ENCODE measurements around the gene EML1.
"Not testable (repeated sequence)": the region's sequence is repeated elsewhere in the genome, so short reads cannot be mapped to it uniquely, and the experiment has no call there.

Gene EML1

GRCh38 chr14:99758121-99758821, 34.9 kb upstream of the EML1 start:
- Histone ChIP-seq H3K27me3 (ENCODE audit: insufficient read depth, low read length) (no peaks in the 10 kb centered on the region), H3K4me3 (ENCODE audit: low read length) (no peak overlapping the region), H3K9me3 (ENCODE audit: insufficient read depth, low read depth, low read length) (no peaks in the 10 kb centered on the region), H3K9ac (ENCODE audit: low read depth, low read length) (no peak overlapping the region), H3K4me1 (ENCODE audit: insufficient read depth, low read length) (peaks cover 20% of the 10 kb centered on the region), H3K27ac (ENCODE audit: low read depth, low read length) (no peak overlapping the region), H3K36me3 (ENCODE audit: insufficient read depth, low read length) (no peaks in the 10 kb centered on the region)
- WGBS = 40% methylated on average over 11 of the region's 11 CpGs

- no peak overlapping the region for H3K4me3 ChIP-seq (ENCODE audit: low read length)
- no peaks in the 10 kb centered on the region for H3K9me3 ChIP-seq (ENCODE audit: insufficient read depth, low read depth, low read length)
- no peaks in the 10 kb centered on the region for H3K27me3 ChIP-seq (ENCODE audit: insufficient read depth, low read length)
- no peak overlapping the region for H3K9ac ChIP-seq (ENCODE audit: low read depth, low read length)
- WGBS = 77% methylated on average over 7 of the region's 7 CpGs
- H3K36me3 ChIP-seq (ENCODE audit: insufficient read depth, low read length) = no peaks in the 10 kb centered on the region
- no peak overlapping the region for H3K27ac ChIP-seq (ENCODE audit: low read depth, low read length)
- peaks cover 15% of the 10 kb centered on the region for H3K4me1 ChIP-seq (ENCODE audit: insufficient read depth, low read length)
Measured at GRCh38 chr14:99758872-99759545, 34.2 kb upstream of the EML1 start.

- no peak overlapping the region for H3K27ac ChIP-seq (ENCODE audit: low read depth, low read length)
- 88% methylated on average over 9 of the region's 9 CpGs for WGBS
- no peaks in the 10 kb centered on the region for H3K27me3 ChIP-seq (ENCODE audit: insufficient read depth, low read length)
- no peaks in the 10 kb centered on the region for H3K36me3 ChIP-seq (ENCODE audit: insufficient read depth, low read length)
- H3K4me1 ChIP-seq (ENCODE audit: insufficient read depth, low read length) = peaks cover 15% of the 10 kb centered on the region
- no peak overlapping the region for H3K9ac ChIP-seq (ENCODE audit: low read depth, low read length)
- H3K9me3 ChIP-seq (ENCODE audit: insufficient read depth, low read depth, low read length) = no peaks in the 10 kb centered on the region
- H3K4me3 ChIP-seq (ENCODE audit: low read length) = no peak overlapping the region
Measured at GRCh38 chr14:99759546-99759925, 33.7 kb upstream of the EML1 start.

GRCh38 chr14:99760817-99761216, 32.4 kb upstream of the EML1 start:
- Histone ChIP-seq H3K4me1 (ENCODE audit: insufficient read depth, low read length) (peaks cover 15% of the 10 kb centered on the region), H3K36me3 (ENCODE audit: insufficient read depth, low read length) (no peaks in the 10 kb centered on the region), H3K27ac (ENCODE audit: low read depth, low read length) (no peak overlapping the region), H3K4me3 (ENCODE audit: low read length) (no peak overlapping the region), H3K9ac (ENCODE audit: low read depth, low read length) (no peak overlapping the region), H3K27me3 (ENCODE audit: insufficient read depth, low read length) (no peaks in the 10 kb centered on the region), H3K9me3 (ENCODE audit: insufficient read depth, low read depth, low read length) (no peaks in the 10 kb centered on the region)
- WGBS = 89% methylated on average over 5 of the region's 5 CpGs

GRCh38 chr14:99762911-99763310, 30.3 kb upstream of the EML1 start:
- not testable (repeated sequence) for H3K27me3 ChIP-seq (ENCODE audit: insufficient read depth, low read length); H3K4me3 ChIP-seq (ENCODE audit: low read length); H3K27ac ChIP-seq (ENCODE audit: low read depth, low read length); H3K36me3 ChIP-seq (ENCODE audit: insufficient read depth, low read length); H3K9me3 ChIP-seq (ENCODE audit: insufficient read depth, low read depth, low read length); H3K9ac ChIP-seq (ENCODE audit: low read depth, low read length)
- WGBS = 93% methylated on average over 4 of the region's 4 CpGs
- H3K4me1 ChIP-seq (ENCODE audit: insufficient read depth, low read length) = peaks cover 19% of the 10 kb centered on the region

- Histone ChIP-seq H3K9me3 (ENCODE audit: insufficient read depth, low read depth, low read length) (no peaks in the 10 kb centered on the region), H3K4me1 (ENCODE audit: insufficient read depth, low read length) (peaks cover 15% of the 10 kb centered on the region), H3K9ac (ENCODE audit: low read depth, low read length) (no peak overlapping the region), H3K4me3 (ENCODE audit: low read length) (no peak overlapping the region), H3K27me3 (ENCODE audit: insufficient read depth, low read length) (no peaks in the 10 kb centered on the region), H3K27ac (ENCODE audit: low read depth, low read length) (no peak overlapping the region), H3K36me3 (ENCODE audit: insufficient read depth, low read length) (no peaks in the 10 kb centered on the region)
- WGBS = 94% methylated on average over 13 of the region's 13 CpGs
Measured at GRCh38 chr14:99763527-99764221, 29.5 kb upstream of the EML1 start.

- WGBS = 94% methylated on average over 11 of the region's 11 CpGs
Measured at GRCh38 chr14:99764222-99764706, 28.9 kb upstream of the EML1 start.

GRCh38 chr14:99768381-99768780, 24.8 kb upstream of the EML1 start:
- Histone ChIP-seq H3K27ac (ENCODE audit: low read depth, low read length) (no peak overlapping the region), H3K27me3 (ENCODE audit: insufficient read depth, low read length) (no peaks in the 10 kb centered on the region), H3K9ac (ENCODE audit: low read depth, low read length) (no peak overlapping the region), H3K9me3 (ENCODE audit: insufficient read depth, low read depth, low read length) (no peaks in the 10 kb centered on the region), H3K4me3 (ENCODE audit: low read length) (no peak overlapping the region), H3K4me1 (ENCODE audit: insufficient read depth, low read length) (peaks cover 17% of the 10 kb centered on the region), H3K36me3 (ENCODE audit: insufficient read depth, low read length) (no peaks in the 10 kb centered on the region)
- 86% methylated on average over 6 of the region's 6 CpGs for WGBS

More at GRCh38 chr14:99764222-99764706, 28.9 kb upstream of the EML1 start:
- H3K27ac ChIP-seq (ENCODE audit: low read depth, low read length) = no peak overlapping the region
- H3K36me3 ChIP-seq (ENCODE audit: insufficient read depth, low read length) = no peaks in the 10 kb centered on the region
- H3K4me3 ChIP-seq (ENCODE audit: low read length) = no peak overlapping the region
- no peak overlapping the region for H3K9ac ChIP-seq (ENCODE audit: low read depth, low read length)
- H3K4me1 ChIP-seq (ENCODE audit: insufficient read depth, low read length) = peaks cover 11% of the 10 kb centered on the region; the same call in 1 of the 2 replicates
- no peaks in the 10 kb centered on the region for H3K27me3 ChIP-seq (ENCODE audit: insufficient read depth, low read length)
- no peaks in the 10 kb centered on the region for H3K9me3 ChIP-seq (ENCODE audit: insufficient read depth, low read depth, low read length)

- H3K27me3 ChIP-seq (ENCODE audit: insufficient read depth, low read length) = no peaks in the 10 kb centered on the region
- H3K9ac ChIP-seq (ENCODE audit: low read depth, low read length) = no peak overlapping the region
- peaks cover 24% of the 10 kb centered on the region for H3K4me1 ChIP-seq (ENCODE audit: insufficient read depth, low read length)
- WGBS = 91% methylated on average over 6 of the region's 6 CpGs
- H3K27ac ChIP-seq (ENCODE audit: low read depth, low read length) = no peak overlapping the region
- H3K4me3 ChIP-seq (ENCODE audit: low read length) = no peak overlapping the region
- no peaks in the 10 kb centered on the region for H3K36me3 ChIP-seq (ENCODE audit: insufficient read depth, low read length)
- no peaks in the 10 kb centered on the region for H3K9me3 ChIP-seq (ENCODE audit: insufficient read depth, low read depth, low read length)
Measured at GRCh38 chr14:99769123-99769522, 24.1 kb upstream of the EML1 start.

GRCh38 chr14:99769799-99770198, 23.4 kb upstream of the EML1 start:
- H3K9me3 ChIP-seq (ENCODE audit: insufficient read depth, low read depth, low read length) = no peaks in the 10 kb centered on the region
- H3K27ac ChIP-seq (ENCODE audit: low read depth, low read length) = no peak overlapping the region
- 88% methylated on average over 3 of the region's 3 CpGs for WGBS
- H3K27me3 ChIP-seq (ENCODE audit: insufficient read depth, low read length) = no peaks in the 10 kb centered on the region
- no peak overlapping the region for H3K9ac ChIP-seq (ENCODE audit: low read depth, low read length)
- no peaks in the 10 kb centered on the region for H3K36me3 ChIP-seq (ENCODE audit: insufficient read depth, low read length)
- H3K4me3 ChIP-seq (ENCODE audit: low read length) = no peak overlapping the region
- peaks cover 31% of the 10 kb centered on the region for H3K4me1 ChIP-seq (ENCODE audit: insufficient read depth, low read length)
